ENCODE results near the gene C1orf94. TPM values are rescaled to one million over a fixed set of nuclear protein-coding genes. Genes with fewer than 3 reads are reported as not detected.

The C1orf94 gene
- polyA plus RNA-seq, 1 donor (not counting 4 experiments of a cell fraction or from before 2014, with no cell fraction given), result 0.05 TPM

GRCh38 chr1:34250342-34250741 is 73.6 kb downstream of the C1orf94 start:
- Histone ChIP-seq H3K36me3 (ENCODE audit: control insufficient read depth in 2 of 2, extremely low read depth in 1 of 2, insufficient read depth in 2 of 2, low read length in 2 of 2) (no peaks in the 10 kb centered on the region), H3K9ac (ENCODE audit: control insufficient read depth, extremely low read depth, insufficient read depth, low read length) (no peak overlapping the region), H3K9me1 (ENCODE audit: control insufficient read depth, extremely low read depth, insufficient read depth, low read length) (no peaks in the 10 kb centered on the region), H3K4me3 (ENCODE audit: control insufficient read depth in 2 of 3, extremely low read depth in 1 of 3, insufficient read depth in 2 of 3, low read depth in 1 of 3, low read length in 3 of 3) (no peak overlapping the region), H3K27ac (ENCODE audit: control insufficient read depth, insufficient read depth, low read length) (no peak overlapping the region), H3K4me1 (ENCODE audit: control insufficient read depth, extremely low read depth, insufficient read depth, low read length) (peaks cover 6% of the 10 kb centered on the region), H3K4me2 (ENCODE audit: control insufficient read depth, extremely low read depth, insufficient read depth, low read depth, low read length) (peak overlapping the region; percentile 3), H3K79me2 (ENCODE audit: control insufficient read depth, insufficient read depth, low read length) (no peaks in the 10 kb centered on the region), H2AFZ (ENCODE audit: control insufficient read depth, low read length) (peak overlapping the region; percentile 39), H3K9me3 (ENCODE audit: control insufficient read depth, low read depth, low read length) (no peaks in the 10 kb centered on the region), H3K27me3 (ENCODE audit: control insufficient read depth, extremely low read depth, insufficient read depth, low read length) (no peaks in the 10 kb centered on the region), H4K20me1 (ENCODE audit: control insufficient read depth, extremely low read depth, insufficient read depth, low read length) (no peaks in the 10 kb centered on the region)
- dilution Hi-C loops (cut with MboI; ENCODE audit: extremely low pct_ligation_motif_present, low sequenced_read_pairs), result no loop called here
- no peak for TF ChIP-seq EZH2 (IDR thresholded peaks at IDR 0.05; ENCODE audit: low read length)
- TF ChIP-seq, protein P1, sequence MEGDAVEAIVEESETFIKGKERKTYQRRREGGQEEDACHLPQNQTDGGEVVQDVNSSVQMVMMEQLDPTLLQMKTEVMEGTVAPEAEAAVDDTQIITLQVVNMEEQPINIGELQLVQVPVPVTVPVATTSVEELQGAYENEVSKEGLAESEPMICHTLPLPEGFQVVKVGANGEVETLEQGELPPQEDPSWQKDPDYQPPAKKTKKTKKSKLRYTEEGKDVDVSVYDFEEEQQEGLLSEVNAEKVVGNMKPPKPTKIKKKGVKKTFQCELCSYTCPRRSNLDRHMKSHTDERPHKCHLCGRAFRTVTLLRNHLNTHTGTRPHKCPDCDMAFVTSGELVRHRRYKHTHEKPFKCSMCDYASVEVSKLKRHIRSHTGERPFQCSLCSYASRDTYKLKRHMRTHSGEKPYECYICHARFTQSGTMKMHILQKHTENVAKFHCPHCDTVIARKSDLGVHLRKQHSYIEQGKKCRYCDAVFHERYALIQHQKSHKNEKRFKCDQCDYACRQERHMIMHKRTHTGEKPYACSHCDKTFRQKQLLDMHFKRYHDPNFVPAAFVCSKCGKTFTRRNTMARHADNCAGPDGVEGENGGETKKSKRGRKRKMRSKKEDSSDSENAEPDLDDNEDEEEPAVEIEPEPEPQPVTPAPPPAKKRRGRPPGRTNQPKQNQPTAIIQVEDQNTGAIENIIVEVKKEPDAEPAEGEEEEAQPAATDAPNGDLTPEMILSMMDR (optimal IDR thresholded peaks at IDR 0.05 in 1 of 3, IDR thresholded peaks at IDR 0.05 in 1 of 3, conservative IDR thresholded peaks at IDR 0.05 in 1 of 3; ENCODE audit: extremely low read depth in 1 of 3, insufficient read depth in 2 of 3, low read length in 3 of 3), result no peak
- no peak for DNase-seq (ENCODE audit: low read depth, low spot score)
- peak; percentile 5 for FAIRE-seq

- Histone ChIP-seq H3K36me3 (ENCODE audit: control insufficient read depth in 2 of 2, extremely low read depth in 1 of 2, insufficient read depth in 2 of 2, low read length in 2 of 2) (no peaks in the 10 kb centered on the region), H3K27ac (ENCODE audit: control insufficient read depth, insufficient read depth, low read length) (no peak overlapping the region), H3K79me2 (ENCODE audit: control insufficient read depth, insufficient read depth, low read length) (no peaks in the 10 kb centered on the region), H3K4me1 (ENCODE audit: control insufficient read depth, extremely low read depth, insufficient read depth, low read length) (peaks cover 19% of the 10 kb centered on the region), H3K4me2 (ENCODE audit: control insufficient read depth, extremely low read depth, insufficient read depth, low read depth, low read length) (no peak overlapping the region), H3K9ac (ENCODE audit: control insufficient read depth, extremely low read depth, insufficient read depth, low read length) (no peak overlapping the region), H3K4me3 (ENCODE audit: control insufficient read depth in 2 of 3, extremely low read depth in 1 of 3, insufficient read depth in 2 of 3, low read depth in 1 of 3, low read length in 3 of 3) (no peak overlapping the region), H3K9me1 (ENCODE audit: control insufficient read depth, extremely low read depth, insufficient read depth, low read length) (no peaks in the 10 kb centered on the region), H4K20me1 (ENCODE audit: control insufficient read depth, extremely low read depth, insufficient read depth, low read length) (no peaks in the 10 kb centered on the region), H3K27me3 (ENCODE audit: control insufficient read depth, extremely low read depth, insufficient read depth, low read length) (no peaks in the 10 kb centered on the region), H3K9me3 (ENCODE audit: control insufficient read depth, low read depth, low read length) (no peaks in the 10 kb centered on the region), H2AFZ (ENCODE audit: control insufficient read depth, low read length) (no peak overlapping the region)
- FAIRE-seq (no peak), DNase-seq (ENCODE audit: low read depth, low spot score) (no peak)
- no peak for TF ChIP-seq EZH2 (IDR thresholded peaks at IDR 0.05; ENCODE audit: low read length)
- TF ChIP-seq, protein P1 (optimal IDR thresholded peaks at IDR 0.05 in 1 of 3, IDR thresholded peaks at IDR 0.05 in 1 of 3, conservative IDR thresholded peaks at IDR 0.05 in 1 of 3; ENCODE audit: extremely low read depth in 1 of 3, insufficient read depth in 2 of 3, low read length in 3 of 3), result no peak
- dilution Hi-C loops (cut with MboI; ENCODE audit: extremely low pct_ligation_motif_present, low sequenced_read_pairs), result no loop called here
Observed at GRCh38 chr1:34262023-34262853, 85.5 kb downstream of the C1orf94 start.

Measured in keratinocyte (primary cell).